GM21786 (cell line): Measurements from ENCODE around the gene CD44.

Experiments
- ATAC-seq: cut with Tn5 transposase; IDR thresholded peaks from one replicate; pipeline ENCODE4 v1.9.1; 2021; ENCODE audit not compliant: unreplicated experiment

The CD44 gene

DNA sequence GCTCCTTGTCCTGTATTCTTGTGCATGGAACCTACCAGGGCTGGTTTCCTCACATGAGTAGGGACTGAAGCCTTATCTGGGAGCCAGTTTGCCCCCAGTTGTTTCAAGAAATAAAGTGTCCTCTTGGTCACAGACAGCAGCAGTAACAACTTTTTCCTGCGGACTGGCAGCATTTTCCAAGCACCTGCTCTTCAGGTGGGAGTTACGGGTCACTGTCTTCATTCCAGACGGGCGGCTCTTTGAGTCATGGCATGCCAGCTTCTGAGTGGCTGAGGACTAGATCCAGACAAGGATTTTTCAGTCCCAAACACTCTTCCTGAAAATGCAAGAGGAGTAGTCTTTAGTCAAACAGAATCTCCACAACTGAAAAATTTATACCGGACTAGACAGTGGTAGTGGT, 2.7 kb upstream of the CD44 start:
- ATAC-seq = no peak

DNA sequence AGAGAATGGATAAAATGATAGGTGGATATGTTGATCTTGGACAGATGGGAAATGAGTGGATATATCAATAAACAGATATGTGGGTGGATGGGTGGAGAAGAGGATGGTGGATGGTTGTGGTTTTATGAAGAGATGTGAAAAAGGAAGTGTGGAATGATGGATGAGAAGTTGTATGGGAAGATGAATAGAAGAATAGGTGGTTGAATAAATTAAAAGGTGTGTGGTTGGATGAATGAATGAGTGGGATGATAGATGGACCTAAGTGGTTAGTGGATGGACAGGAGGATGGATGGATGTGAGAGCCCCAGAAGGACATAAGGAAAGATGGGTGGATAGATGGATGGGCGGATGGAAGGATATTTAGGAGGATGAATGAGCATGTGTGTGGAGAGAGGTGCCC, 913 bp upstream of the CD44 start:
- ATAC-seq = no peak

DNA sequence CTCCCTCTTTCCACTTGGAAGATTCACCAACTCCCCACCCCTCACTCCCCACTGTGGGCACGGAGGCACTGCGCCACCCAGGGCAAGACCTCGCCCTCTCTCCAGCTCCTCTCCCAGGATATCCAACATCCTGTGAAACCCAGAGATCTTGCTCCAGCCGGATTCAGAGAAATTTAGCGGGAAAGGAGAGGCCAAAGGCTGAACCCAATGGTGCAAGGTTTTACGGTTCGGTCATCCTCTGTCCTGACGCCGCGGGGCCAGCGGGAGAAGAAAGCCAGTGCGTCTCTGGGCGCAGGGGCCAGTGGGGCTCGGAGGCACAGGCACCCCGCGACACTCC, 397 bp upstream of the CD44 start:
- ATAC-seq = no peak

DNA sequence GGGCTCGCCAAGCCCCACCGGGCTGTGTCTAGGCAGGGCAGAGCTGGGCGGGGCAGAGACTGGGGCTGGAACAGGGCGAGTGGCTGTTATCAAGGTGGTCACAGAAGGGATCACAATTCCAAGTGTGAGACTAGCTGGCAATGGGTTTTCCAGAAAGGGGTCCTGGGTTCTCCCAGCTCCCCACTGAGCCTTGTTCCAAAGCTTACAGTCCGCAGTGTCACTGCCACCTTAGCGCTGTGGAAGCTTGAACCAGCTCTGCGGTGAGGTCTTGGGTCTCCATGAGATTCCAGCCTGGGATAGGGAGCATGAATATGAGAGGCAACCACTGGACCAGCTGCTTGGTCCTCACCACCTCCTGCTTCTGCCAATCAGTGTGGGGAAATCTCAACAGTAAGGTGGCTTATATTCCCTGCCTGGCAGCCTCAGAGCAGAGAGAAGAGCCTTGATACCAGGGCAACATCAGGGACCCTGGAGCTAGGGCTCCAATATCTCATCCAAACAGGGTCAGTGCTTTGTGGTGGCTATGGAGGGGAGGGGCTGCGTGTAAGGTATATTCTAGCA, 831 bp downstream of the CD44 start:
- no peak for ATAC-seq

DNA sequence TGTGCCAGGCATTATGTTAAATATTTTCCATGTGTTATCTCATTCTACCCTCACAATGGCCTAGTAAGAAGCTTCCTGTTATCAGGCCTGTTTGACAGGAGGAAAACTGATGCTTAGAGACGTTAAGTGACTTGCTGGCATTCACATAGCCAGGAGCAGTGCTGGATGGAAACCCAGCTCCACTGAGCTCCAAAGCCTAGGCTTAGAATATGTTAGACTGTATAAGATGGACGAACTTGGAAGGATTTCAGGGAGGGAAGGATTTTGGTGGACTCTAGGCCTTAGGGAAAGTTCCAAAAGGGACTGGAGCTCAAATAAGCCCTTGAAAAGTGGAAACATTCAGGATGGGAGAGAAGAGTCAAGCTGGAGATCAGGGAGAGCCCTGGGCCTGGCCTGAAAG, 2.1 kb downstream of the CD44 start:
- ATAC-seq = no peak

DNA sequence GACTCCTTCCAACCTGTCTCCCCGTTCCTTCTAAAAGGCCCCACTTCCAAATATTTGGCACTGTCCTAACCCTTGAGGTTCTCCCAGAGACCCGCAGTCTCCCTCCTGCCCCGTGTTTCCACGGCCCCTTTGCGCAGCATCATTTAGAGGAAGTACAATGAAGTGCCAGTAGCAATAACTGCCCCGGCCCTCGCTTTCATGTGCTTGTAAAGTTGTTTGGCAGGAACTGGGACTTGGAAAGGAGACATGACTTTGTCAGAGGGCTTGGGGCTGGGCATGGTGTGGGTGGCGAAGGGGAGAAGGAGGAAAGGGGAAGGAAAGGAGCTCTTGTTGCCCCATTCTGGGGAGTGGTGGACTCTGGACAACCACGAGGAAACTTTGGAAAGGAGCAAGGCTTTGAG, 2.6 kb downstream of the CD44 start:
- ATAC-seq = no peak

DNA sequence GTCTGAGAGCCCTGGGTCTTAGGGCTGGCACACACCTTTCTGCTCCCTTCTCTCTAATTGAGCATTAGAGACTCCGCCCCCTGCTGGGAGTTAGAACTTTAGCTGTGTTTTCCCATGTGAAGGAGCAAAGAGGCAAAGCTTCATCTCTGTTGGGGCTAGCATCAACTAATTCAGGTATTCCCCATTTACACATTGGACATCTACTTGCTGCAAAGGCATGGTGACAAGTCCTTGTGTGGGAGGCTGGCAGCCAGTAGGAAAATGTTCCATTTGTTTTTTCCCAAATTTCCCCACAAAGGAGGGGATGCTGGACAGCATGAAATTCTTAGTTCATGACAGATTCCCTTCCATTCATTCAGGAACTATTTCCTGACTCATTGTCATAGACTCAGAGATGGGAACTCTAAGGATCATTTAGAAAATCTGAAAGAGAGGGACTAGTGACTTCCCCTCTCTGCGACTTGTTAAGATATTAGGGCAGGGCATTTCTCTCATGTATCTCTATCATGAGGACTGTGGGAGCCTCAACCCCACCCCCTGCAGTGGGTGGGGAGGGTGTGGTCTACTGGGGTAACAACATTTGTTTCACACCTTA, 3.6 kb downstream of the CD44 start:
- ATAC-seq = no peak

DNA sequence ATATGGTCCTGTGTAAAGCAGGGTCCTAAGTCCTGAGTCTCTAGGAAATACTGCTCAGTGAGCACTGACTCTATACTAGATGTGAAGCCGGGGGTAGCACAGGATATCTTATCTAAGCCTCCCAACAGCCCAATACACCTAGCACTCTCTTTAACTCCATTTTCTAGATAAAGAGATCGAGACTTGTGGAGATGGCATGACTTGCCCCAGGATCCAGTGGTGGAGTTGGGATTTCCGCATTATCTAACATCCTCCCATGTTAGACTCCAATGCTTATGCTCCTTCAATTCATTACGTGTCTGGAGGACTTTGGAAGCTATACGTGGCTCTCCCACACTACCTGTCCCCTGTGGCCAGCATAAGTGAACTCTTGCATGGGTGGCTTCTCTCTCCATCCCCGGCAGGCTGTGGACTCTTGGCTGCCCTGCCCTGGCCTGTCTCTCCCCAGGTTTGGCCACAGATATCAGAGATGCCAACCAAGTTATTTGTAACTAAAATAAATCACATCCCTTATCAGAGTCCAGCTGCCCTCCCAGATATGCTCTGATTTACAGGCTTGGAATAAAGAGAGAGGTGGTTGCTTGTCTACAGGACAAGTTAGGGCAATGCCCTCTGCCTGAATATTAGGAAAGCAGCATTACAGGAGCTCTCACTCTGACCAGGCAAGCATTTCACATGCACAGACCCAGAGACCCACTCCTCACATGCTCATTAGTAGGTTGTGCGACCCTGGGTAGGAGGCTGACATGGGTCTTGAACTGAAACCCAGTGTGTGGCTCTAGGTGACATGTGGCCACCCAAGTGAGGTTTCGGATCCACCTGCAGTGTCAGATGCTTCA, 4.5 kb downstream of the CD44 start:
- no peak for ATAC-seq

DNA sequence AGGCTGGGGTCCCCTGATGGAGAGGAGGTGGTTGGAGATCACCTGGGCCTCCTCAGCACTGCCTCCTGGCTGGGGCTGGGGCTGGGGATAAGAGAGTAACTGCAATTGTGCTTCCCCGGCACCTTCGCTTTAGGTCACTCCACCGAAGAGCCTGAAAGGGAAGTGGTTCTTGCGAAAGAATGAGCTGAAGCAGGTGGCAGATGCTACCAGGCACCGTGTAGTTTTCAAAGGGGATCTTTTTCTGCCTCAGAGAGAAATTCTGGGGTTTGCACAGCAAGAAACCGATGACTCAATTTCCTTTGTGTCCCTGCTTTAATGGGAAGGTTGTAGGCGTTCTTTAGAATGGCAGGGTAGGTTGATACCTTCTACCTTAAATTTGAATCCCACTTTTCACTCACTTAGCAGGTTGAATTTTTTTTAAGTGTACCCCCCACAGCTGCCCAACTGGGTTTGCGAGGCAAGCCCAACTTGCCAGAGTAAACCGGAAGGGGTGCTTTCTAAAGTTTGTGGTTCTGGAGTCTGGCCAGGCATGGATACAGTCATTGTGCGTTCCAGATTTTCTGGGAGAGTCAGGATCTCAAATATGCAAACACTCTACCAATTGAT, 5.3 kb downstream of the CD44 start:
- peak; percentile 47 for ATAC-seq

DNA sequence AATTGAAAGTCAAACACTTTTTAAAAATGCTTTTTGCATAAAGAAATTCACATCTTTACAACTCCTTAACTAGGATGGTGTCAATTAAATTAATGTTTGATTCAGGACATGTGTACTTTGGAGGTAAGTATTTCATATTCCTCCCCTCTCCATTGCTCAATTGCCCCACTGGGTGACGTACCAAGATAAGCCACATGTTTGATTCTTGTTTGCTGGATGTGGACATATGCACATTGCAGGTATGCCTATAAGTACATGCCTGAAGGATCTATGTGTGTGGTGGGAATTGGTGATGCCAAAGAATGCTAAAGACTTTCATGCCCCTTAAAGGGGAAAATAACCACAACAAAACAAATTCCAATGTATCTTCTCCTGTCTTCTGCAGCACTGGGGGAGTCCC, 5.8 kb downstream of the CD44 start:
- no peak for ATAC-seq

DNA sequence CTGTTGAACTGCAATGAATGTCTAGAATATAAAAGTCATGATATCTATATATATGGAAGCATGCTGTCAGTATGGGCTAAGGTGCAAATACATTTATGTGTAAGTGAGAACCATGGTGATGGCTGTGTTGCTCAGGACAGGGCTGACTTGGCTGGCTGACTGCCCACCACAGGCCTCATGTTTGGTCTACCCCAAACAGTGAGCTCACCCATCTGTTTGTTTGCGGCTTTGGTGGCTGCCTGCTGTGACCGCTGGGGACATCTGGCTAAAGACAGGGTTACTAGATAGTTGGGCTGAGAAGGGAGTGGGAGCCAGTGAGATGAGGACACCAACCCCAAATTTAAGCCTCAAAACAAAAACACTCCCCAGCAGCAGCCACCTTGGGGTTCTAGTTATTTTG, 6.3 kb downstream of the CD44 start:
- ATAC-seq = peak; percentile 61

DNA sequence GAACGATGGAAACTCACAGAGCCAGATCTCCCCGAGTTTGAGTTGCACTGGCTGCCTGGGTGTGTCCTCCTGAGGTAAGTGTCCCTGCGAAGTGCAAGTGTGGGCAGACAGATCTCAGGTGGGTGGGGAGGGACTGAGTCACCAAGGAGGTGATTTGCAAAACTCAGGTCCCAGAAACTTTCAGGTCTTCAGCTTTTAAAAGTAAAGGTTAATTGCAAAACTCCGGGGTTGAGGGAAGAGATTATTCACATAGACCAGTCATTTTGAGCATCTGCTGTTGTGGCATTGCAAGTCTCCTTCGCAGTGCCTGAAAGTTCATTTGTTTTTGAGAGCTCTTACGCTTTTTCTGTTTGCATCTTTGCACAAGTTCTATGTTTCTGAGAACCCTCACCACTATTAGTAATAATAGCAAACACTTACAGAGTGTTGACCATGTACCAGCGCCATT, 7.1 kb downstream of the CD44 start:
- ATAC-seq = peak; percentile 32

DNA sequence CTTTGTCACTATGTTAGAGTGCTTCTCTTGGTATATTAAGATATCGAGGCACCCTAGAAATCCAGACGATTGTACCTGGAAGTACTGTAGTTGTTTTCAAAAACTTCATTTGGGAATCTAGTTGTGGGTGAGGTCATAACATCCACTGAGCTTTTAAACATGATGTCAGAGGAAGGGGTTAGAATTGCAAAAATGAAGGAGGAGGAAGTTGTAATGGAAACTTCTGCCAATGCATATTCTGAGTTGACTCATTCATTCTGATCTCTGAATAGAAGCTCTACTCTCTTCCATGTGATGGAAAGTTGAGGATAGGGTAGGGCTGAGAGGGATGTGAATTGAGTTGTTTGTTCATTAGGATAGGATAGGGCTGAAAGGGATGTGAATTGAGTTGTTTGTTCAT, 7.7 kb downstream of the CD44 start:
- no peak for ATAC-seq

DNA sequence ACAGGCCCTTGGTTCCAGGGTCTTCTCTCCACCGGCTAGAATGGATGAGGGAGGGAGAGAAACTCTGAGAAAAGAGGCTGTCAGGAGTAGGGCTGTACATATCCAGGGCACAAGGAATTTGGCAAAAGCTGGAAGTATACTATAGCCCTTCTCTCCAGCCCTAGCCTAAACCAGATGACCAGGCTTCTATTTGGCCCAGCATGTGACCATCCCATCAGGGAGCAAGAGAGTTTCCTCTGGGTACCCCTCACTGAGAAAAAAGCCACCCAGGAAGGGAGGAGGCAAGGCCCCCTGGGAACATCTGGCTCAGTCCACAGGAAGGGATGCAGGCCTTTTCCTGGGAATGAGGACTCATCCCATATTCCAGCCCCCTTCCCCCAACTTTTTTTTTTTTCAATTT, 8.3 kb downstream of the CD44 start:
- ATAC-seq = no peak

DNA sequence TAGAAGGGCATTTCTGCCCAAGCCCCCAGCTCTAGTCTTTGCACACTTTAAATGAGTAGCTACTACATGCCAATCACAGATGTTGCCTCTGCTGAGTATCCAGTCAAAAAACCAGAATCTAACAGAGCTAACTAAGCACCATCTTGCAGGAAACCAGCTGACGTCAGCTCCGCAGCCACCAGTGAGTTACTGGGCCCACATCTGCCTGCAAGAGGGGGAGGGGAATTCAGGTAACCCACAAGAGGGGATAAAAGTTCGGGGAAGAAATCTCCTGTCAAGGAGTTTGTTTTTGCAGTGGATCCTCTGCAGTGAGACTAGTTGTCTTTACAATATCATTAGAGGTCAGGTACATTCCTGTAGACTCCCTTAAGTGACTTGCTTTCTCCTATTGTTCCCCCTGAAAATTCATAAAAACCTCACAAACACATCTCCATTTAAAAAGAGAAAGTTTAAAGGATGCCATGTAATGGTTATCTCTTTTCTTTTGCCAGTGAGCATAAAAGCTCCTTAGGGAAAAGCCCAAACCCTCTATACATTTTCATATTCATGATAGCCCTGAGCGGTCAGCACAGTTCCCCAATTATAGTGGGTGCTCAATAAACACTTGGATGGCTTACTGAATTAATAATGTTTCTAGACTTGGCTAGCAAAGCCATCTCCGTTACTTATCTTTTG, 9.3 kb downstream of the CD44 start:
- ATAC-seq = no peak

DNA sequence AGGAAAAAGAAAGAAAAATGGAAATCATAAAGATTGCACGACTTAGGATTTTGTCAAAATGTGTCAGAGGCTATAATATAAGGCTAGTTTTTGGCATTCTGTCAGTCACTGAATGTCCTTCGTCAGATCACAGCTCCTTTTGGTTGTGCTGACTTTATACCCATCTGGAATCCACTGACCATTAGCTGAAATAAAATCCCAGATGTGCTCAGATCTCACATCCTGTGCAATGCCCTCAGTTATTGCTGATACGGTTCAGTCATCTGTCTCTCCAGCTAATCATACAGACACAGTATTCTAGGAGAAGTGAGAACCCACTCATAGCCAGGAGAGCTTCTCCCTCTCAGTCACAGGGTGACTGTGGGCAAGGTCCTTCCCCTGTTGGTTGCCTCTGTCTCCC, 11.5 kb downstream of the CD44 start:
- ATAC-seq = no peak

DNA sequence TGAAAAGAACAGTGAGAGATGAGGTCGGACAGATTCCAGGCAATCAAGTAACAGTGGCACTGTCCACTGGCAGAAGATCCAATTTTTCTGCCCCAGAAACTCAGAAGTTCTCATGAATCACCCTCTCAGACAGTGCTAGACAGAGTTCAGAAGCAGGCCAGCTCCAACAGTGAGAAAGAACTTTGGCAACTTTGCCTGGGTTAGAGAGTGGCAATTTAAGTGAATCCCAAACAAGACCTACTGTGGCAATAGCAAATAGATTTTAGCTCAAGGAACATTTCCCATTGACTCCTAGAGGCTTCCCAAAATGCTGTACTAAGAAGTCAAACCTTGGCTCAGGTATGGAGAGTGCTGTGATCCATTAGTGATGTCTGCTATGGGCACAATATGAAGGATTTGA, 12.3 kb downstream of the CD44 start:
- ATAC-seq = no peak

DNA sequence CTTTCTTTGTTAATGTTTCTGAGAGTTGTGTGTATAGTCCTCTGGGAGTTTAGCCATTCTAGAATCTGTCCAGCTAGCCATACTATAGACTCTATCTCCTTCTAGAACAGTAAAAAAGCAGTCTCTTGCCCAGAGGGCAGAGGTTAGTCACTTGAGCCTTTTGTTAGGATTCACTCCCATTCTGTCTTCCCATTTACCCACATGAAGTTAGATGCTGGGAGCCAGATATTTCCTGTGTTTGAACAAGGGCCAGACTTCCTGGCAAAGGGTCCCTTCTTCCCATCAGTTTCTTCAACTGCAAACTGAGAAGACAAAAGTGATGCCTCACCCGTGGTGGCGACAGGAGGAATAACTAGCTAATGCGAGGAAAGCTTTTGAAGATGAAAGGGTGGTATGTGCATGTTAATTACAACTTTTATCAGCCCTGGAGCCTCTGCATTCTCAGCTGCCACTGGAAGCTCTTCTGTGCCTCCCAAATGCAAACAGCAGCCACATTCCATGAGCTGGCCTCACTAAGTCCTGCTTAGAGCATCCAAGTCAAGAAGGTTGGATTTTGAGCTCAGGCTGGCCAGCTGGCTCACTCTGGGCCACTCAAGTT, 12.8 kb downstream of the CD44 start:
- no peak for ATAC-seq

DNA sequence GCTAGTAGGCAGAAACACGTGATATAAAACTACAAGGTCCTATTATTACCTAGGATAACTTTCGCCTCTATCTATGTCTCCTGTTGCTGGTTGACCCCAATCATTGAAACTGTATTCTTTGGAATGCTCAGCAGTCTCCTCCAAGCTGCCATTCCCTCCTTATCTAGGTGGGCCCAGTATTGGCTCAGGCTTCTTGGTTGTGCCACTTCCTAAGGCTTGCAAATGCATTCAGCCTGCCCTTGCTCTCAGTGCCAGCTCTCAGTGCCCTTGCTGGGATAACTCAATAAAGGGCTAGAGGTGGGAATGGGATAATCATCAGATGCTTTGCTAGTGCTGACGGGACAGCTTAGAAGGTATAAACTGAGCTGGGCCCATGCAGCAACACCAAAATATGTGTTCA, 13.6 kb downstream of the CD44 start:
- ATAC-seq = no peak

DNA sequence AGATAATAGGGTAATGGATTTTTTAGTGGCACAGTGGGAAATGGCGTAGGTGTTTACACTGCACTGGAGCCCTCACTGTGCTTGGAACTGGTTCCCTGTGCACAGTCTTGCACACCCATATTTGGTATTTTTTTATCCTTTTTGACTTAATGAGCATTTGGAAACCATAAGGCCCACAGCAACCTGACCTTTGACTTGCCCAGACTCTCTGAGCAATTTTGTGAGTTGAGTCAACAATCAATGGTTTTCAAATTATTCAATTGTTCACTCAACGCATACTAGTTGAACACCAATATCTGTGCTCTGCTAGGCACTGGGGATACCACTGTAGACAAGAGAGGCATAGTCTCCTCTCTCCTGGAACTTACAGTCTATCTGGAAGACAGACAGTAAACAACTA, 14.3 kb downstream of the CD44 start:
- ATAC-seq = no peak

DNA sequence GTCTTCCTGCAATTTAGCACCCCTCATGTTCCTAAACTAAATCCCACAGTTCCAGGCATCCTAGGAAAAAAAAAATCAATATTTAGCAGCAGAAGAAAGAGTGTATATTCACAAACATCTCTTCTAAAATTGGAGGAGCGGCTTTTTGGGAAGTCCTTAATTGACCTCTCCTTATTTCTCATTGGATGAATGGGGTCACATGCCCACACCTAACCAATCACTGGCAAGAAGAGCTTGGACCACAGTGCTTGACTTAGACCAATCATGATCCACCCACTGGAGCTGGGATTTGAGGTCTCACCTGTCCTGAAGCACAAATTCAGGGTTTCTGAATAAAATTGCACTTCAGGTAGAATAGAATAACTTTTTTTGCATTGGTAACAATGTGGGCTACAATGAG, 16.0 kb downstream of the CD44 start:
- ATAC-seq = no peak
